Spinal cord (tissue), 10 donors: Measurements from ENCODE around the gene GPR146. TPM values are rescaled to one million over a fixed set of nuclear protein-coding genes. Genes with fewer than 3 reads are reported as not detected.

Experiments used
- DNase-seq, 6 donors: peaks; one replicate each; pipeline versions ENCODE4 v3.0.0 to v3.0.0-alpha.2; 2013 to 2015; ENCODE audit warnings: low spot score in 6 of 6, low read depth in 4 of 6
- H3K27ac ChIP-seq: one replicate; pipeline ENCODE4 v1.5.1; 2013; ENCODE audit warnings: low read depth, low read length, control low read depth
- H3K27me3 ChIP-seq: one replicate; pipeline ENCODE4 v1.6.1; 2013; ENCODE audit warnings: low read length; ENCODE audit not compliant: control insufficient read depth, insufficient read depth
- H3K36me3 ChIP-seq: one replicate; pipeline ENCODE4 v1.6.1; 2013; ENCODE audit warnings: low read length; ENCODE audit not compliant: control insufficient read depth, insufficient read depth
- H3K4me1 ChIP-seq: one replicate; pipeline ENCODE4 v1.6.1; 2013; ENCODE audit warnings: low read length; ENCODE audit not compliant: control insufficient read depth, insufficient read depth
- H3K4me3 ChIP-seq: one replicate; pipeline ENCODE4 v1.5.1; 2013; ENCODE audit warnings: low read depth, low read length, control low read depth
- H3K9me3 ChIP-seq: one replicate; pipeline ENCODE4 v1.6.1; 2013; ENCODE audit warnings: low read length; ENCODE audit not compliant: control insufficient read depth, insufficient read depth
- WGBS: methylation state at CpG from one replicate; pipeline ENCODE4 v1.1.5; 2013; ENCODE audit warnings: missing lambda C conversion rate; ENCODE audit not compliant: insufficient coverage; 5-methylcytosine and 5-hydroxymethylcytosine counted together
- polyA plus RNA-seq, 2 donors: library from polyadenylated mRNA; unstranded; fragments of 120-200 nt; gene quantifications; one replicate each; pipeline ENCODE4 v1.2.1, GENCODE V29; 2013; ENCODE audit not compliant: insufficient read length in 2 of 2
- total RNA-seq, 2 donors: library from RNA; depleted of rRNA in 1 of 2; stranded (reverse); fragments of 120-200 nt in 1 of 2; fragments of >200 nt in 1 of 2; gene quantifications; one replicate each; pipeline versions ENCODE4 v1.2.3 to v1.2.4, GENCODE V29; 2013 to 2014
- donor health status: healthy.

The GPR146 gene
- total and polyA plus RNA-seq, 4 donors, result 3.2 to 6.4 (median 3.9) TPM

DNA sequence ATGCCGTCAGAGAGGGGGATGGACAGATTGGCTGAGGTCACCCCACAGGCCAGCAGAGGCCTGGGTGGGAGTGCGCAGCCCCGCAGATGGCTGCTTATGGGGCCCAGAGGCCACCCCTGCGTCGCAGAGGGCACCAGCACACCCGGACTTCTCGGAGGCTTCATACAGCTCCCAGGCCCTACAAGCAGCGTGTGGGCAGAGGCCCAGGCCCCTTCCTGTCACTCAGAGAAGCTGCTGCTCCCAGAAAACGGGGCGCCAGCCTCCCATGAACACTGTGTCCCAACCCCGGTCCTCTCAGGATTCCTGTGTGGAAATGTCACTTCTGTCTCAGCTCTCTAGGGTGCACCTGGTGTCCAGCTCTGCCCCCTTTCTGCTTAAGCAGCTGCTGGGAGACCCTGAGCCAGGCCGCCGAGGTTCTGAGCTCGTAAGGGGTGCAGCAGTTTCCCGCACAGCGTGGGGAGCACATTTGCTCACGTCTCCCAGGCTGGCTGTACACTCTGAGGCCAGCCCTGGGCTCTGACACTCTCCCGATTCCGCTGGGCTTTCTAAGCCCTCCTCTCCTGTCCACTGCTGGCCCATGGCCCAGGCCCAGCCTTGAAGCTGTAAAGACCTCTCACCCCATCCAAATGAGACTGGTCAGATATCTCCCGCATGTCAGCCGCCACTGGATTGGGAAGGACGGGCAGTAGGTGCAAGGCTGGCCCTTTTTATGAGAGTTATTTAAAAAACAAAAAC lies 6.8 kb downstream of the GPR146 start:
- Histone ChIP-seq H3K27me3 (no peaks in the 10 kb centered on the region), H3K9me3 (no peaks in the 10 kb centered on the region), H3K4me1 (peaks cover 100% of the 10 kb centered on the region), H3K27ac (peak overlapping the region; percentile 4), H3K36me3 (peaks cover 45% of the 10 kb centered on the region), H3K4me3 (no peak overlapping the region)
- no peak for DNase-seq
- 81% methylated on average over 22 of the region's 22 CpGs for WGBS

DNA sequence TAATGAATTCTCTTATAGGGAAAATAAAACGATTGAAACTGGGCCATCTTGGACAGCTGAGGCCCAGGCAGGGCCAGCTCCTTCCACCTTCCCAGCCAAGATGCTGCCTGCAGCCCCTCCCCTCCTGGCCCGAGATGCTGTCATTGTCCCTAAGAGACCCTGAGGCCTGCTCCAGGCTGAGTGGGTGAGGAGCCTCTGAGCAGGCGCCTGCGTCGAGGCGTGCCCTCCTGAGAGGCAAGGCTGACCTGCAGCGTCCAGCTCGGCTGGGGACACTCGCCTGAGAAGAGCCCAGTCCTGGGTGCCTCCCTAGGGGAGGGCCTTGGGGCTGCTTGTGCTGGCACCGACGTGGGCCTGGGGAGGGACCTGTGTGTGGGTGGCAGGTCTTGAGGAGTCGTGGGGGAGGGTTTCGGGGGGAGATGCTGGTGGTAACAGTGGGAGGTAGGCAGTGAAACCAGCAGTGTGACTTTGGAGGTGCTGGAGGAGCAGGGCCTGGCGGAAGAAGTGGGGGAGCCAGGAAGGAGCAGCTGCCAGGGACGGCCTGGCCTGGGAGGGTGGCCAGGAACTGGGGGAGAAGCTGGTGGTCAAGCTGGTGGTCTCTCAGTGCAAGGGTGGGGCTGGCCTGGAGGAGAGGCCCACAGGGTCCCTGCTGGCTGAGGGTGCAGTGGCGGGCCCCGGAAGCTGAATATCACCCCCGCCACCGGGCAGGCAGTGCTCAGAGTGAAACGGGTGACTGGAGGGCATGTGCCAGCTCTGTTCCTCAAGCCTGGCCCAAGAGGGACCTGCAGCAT lies 7.9 kb downstream of the GPR146 start:
- peak in 1 of 6 donors; percentile 88 for DNase-seq
- Histone ChIP-seq H3K36me3 (peaks cover 54% of the 10 kb centered on the region), H3K4me1 (peaks cover 94% of the 10 kb centered on the region), H3K9me3 (no peaks in the 10 kb centered on the region), H3K4me3 (no peak overlapping the region), H3K27ac (peak overlapping the region; percentile 74), H3K27me3 (no peaks in the 10 kb centered on the region)
- WGBS, result 62% methylated on average over 16 of the region's 20 CpGs

DNA sequence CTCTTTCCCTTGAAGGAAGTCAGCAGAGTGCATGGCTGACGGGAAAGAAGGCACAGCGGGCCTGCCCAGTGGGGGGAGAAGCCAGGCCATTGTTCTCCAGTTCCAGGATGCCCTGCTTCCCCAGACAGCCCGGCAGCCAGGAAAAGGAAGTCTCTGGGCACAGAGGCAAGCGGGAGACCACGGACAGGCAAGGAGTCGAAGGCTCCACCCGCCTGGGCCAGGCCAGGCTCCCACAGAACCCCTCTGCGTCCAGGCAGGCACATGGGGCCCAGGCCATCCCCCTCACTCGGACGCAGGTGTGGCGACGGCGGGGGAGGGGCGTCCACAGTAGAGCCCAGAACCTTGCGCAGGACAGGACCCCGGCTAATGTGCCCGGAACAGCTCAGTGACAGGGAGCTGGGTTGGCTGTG lies 8.7 kb downstream of the GPR146 start:
- Histone ChIP-seq H3K4me3 (no peak overlapping the region), H3K27ac (peak overlapping the region; percentile 74), H3K36me3 (peaks cover 62% of the 10 kb centered on the region), H3K9me3 (no peaks in the 10 kb centered on the region), H3K4me1 (peaks cover 91% of the 10 kb centered on the region), H3K27me3 (no peaks in the 10 kb centered on the region)
- 55% methylated on average over 17 of the region's 17 CpGs for WGBS
- peak in 1 of 6 donors; percentile 25 for DNase-seq

DNA sequence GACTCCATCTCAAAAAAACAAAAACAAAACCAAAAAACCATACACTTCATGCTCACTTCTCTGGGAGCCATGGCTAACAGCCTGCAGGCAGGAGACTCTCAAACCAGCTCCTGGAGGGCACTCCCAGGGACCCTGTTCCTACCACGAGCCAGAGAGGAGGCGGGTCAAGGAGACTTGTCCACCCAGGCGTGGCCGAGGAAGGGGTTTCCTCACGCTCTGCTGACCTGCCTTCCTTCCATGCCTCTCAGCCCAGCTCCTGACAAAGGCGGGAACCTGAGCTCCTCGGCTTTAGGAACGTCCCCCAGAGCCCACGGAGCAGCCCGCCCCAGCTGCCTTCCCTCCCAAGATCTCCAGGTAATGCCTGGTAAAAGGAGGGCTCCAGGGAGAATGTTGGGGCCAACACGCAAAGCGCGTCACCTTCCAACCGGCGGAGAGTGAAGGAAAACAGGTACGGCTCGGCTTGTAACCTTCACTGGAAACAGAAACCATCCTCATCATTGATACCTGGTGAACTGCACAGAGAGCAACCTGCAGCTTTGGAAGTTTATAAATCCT lies 9.5 kb downstream of the GPR146 start:
- H3K27ac ChIP-seq, result peak overlapping the region; percentile 88
- H3K9me3 ChIP-seq, result no peaks in the 10 kb centered on the region
- 84% methylated on average over 12 of the region's 17 CpGs for WGBS
- no peak for DNase-seq
- peaks cover 91% of the 10 kb centered on the region for H3K4me1 ChIP-seq
- peaks cover 66% of the 10 kb centered on the region for H3K36me3 ChIP-seq
- H3K4me3 ChIP-seq, result no peak overlapping the region
- H3K27me3 ChIP-seq, result no peaks in the 10 kb centered on the region

DNA sequence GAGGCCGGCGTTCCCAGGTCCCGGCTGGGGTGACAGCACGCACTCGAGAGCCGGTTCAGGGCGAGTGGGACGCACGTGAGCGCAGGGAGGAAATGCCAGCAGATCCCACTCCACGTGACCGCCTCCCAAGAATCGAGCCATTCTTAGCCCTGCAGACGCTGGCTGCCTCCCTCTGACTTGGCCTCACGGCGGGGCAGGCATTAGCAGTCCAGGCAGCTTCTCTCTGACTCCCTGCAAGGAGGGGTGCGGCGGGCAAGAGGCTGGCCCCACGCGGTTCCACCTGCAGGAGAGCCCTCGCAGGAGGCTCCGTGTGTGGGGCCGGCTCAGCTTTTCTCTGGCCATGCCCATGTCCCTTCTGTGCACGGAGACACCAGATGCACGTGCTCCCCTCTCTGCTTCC lies 10.1 kb downstream of the GPR146 start:
- peak in 2 of 6 donors; percentile 65 to 76 for DNase-seq

DNA sequence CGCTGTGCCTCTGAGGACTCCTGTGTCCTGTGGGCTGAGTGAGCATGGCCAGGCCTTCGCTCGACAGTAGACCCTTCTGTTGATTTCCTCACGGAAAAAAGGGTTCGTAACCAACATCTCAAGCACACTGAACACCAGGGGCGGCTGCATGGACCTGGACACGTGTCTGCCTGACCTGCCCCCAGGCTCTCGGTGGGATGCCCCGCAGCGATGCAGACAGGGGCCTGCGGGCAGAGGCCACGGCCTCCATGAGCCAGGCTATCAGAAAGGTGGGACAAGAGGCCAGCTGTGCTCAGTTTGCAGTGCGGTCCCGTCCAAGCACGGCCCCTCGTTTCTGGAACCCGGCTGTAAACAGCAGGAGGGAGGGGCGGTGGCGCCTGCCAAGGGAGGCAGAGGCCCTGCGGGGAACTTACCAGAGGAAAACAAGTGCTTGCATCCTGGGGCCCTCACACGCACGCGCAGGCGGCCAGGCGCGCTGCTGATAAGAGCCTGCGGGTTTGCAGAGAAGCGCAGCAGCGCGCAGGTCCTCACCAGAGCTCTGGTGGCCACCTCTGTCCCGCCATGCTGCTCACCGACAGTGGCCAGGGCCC lies 10.6 kb downstream of the GPR146 start:
- peaks cover 62% of the 10 kb centered on the region for H3K36me3 ChIP-seq
- 23% methylated on average over 32 of the region's 32 CpGs for WGBS
- no peak overlapping the region for H3K4me3 ChIP-seq
- H3K27ac ChIP-seq, result peak overlapping the region; percentile 88
- no peaks in the 10 kb centered on the region for H3K27me3 ChIP-seq
- peaks cover 86% of the 10 kb centered on the region for H3K4me1 ChIP-seq
- peak in 2 of 6 donors; percentile 71 to 85 for DNase-seq
- H3K9me3 ChIP-seq, result no peaks in the 10 kb centered on the region

More for the DNA sequence above, 10.1 kb downstream of the GPR146 start:
- no peaks in the 10 kb centered on the region for H3K27me3 ChIP-seq
- peak overlapping the region; percentile 88 for H3K27ac ChIP-seq
- peaks cover 90% of the 10 kb centered on the region for H3K4me1 ChIP-seq
- peaks cover 65% of the 10 kb centered on the region for H3K36me3 ChIP-seq
- no peak overlapping the region for H3K4me3 ChIP-seq
- WGBS, result 21% methylated on average over 25 of the region's 25 CpGs
- H3K9me3 ChIP-seq, result no peaks in the 10 kb centered on the region

DNA sequence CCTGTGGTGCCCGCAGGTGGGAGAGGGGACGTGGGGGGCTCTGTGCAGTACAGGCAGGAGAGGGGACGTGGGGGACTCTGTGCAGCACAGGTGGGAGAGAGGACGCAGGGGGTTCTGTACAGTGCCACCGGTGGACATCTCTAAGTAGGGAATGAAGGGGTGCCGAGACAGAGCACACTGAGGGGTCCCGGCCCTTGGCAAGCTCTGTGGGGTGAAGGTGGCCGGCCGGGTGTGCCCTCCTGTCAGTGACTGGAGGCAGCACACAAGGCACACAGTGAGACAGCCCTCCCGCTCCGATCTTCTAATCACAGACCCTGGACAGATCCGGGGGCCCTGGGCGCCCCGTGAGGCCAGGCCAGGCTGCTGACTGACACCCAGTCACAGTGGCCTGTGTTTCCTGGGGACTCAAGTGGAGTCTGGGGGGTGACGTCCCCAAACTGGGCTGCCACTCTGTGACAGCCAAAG lies 11.2 kb downstream of the GPR146 start:
- H3K4me3 ChIP-seq, result no peak overlapping the region
- H3K4me1 ChIP-seq, result peaks cover 86% of the 10 kb centered on the region
- H3K36me3 ChIP-seq, result peaks cover 61% of the 10 kb centered on the region
- no peaks in the 10 kb centered on the region for H3K9me3 ChIP-seq
- 73% methylated on average over 15 of the region's 15 CpGs for WGBS
- peak overlapping the region; percentile 88 for H3K27ac ChIP-seq
- H3K27me3 ChIP-seq, result no peaks in the 10 kb centered on the region
- DNase-seq, result no peak

DNA sequence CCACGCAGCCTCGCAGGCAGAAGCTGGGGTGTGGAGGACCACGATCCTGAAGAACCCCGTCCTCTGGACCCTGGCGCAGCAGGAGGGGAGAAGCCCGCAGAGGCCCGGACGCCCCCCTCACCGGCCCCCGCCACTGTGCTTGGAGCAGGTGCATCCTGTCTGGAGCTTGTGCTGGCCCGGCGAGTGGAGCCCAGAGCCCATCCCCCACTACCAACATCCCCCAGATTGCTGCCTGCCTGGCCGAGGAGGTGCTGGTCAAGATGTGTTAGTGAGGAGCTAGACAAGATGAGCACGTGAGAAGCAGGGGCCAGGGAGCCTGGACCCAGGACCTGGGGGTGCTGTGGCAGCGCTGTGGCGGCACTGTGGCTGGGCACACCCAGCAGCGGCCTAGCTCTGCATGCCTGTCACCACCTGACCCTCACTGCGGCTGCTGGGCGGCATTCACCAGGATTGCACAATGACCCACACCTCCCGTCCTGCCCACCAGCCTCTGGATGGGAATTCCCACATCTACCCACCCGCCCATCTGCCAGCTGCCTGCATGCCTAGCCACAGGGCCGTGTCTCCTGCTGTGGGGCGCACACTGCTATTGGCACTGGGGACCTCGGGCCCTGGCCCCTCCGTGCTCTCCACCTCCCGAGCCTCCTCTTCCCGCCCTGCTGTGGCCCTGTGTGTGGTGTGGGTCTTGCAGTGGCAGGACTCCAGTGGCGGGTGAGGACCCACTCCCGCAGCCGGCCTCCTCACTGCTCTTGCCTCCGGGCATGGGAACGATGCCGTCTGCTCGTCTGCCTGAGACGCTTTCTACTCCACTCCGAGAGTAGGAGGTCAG lies 11.8 kb downstream of the GPR146 start:
- WGBS, result 75% methylated on average over 21 of the region's 36 CpGs
- peaks cover 85% of the 10 kb centered on the region for H3K4me1 ChIP-seq
- DNase-seq, result no peak
- peaks cover 3% of the 10 kb centered on the region for H3K27me3 ChIP-seq
- no peak overlapping the region for H3K4me3 ChIP-seq
- H3K36me3 ChIP-seq, result peaks cover 55% of the 10 kb centered on the region
- no peaks in the 10 kb centered on the region for H3K9me3 ChIP-seq
- peak overlapping the region; percentile 88 for H3K27ac ChIP-seq
